ENCODE results near the gene LMX1A.

DNA sequence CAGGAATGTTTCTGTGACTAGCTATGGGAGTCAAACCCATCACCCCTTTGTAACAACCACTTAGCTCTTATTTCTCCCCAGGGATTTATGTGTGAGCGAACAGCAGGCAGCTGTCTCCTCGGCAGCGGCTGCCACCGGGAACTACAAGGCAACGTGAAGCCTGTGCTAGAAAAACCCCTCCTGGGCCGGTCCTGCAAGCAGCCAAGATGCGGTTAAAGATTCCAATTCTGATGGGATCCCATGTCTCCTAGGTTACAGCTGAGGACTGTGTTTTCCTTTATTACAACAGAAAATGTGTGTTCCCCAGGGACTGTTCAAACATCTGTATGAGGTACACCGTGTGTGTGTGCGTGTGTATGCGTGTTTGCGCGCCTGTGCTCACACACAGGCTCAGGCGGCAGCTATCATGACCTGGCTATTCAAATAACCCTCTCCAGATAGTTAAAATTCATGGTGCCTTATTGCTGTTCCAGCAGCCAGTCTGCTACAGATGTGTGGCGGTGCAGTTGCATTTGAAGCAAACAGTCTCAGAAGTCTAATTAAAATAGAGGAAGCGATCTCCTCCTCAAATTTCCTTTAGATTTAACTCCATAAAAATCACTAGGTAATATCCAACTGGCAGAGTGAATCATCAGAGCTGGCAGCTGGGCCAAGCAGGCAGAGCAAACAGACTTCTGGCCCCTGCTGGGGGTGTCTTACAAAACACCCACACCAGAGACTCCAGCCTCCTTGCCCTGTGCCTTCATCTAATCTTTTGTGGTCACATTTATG is 68.0 kb downstream of the LMX1A start:
- TF ChIP-seq, protein P1, sequence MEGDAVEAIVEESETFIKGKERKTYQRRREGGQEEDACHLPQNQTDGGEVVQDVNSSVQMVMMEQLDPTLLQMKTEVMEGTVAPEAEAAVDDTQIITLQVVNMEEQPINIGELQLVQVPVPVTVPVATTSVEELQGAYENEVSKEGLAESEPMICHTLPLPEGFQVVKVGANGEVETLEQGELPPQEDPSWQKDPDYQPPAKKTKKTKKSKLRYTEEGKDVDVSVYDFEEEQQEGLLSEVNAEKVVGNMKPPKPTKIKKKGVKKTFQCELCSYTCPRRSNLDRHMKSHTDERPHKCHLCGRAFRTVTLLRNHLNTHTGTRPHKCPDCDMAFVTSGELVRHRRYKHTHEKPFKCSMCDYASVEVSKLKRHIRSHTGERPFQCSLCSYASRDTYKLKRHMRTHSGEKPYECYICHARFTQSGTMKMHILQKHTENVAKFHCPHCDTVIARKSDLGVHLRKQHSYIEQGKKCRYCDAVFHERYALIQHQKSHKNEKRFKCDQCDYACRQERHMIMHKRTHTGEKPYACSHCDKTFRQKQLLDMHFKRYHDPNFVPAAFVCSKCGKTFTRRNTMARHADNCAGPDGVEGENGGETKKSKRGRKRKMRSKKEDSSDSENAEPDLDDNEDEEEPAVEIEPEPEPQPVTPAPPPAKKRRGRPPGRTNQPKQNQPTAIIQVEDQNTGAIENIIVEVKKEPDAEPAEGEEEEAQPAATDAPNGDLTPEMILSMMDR (IDR thresholded peaks at IDR 0.05), result no peak
- TF ChIP-seq POLR2A (IDR thresholded peaks at IDR 0.05), result no peak

Measured in Peyer's patch (tissue), 4 donors.